ENCODE measurements around the gene UBE2QL1. TPM values are rescaled to one million over a fixed set of nuclear protein-coding genes. Genes with fewer than 3 reads are reported as not detected.

Gene UBE2QL1
- polyA plus RNA-seq, 1 of the 3 experiments (the other 2 are of a cell fraction) = 0.28 TPM

DNA sequence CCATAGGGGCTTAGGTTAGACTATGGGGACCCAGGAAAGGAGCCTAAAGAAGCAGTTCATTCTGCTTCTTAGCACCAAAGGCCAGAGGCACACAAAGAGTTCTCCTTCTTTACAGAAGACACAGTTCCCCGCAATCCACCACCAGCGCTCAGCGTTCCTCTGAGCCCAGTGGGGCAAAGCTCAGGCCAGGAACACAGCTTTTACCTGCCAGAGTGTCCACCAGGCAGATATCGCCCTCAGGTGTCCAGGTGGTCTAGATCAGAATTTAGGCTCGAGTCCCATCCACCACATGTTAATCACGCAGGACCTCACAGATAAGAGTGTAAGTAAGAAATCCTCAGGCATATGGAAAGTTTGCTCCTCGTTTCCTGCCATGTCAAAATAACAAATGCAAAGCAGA lies 53.0 kb downstream of the UBE2QL1 start:
- H3K9me3 ChIP-seq = no peaks in the 10 kb centered on the region
- no peak overlapping the region for H3K9ac ChIP-seq
- peaks cover 0 to 18% of the 10 kb centered on the region in 2 experiments; a peak in 2 of 4 replicates for H3K4me1 ChIP-seq (ENCODE audit: control insufficient read depth in 1 of 2, insufficient read depth in 2 of 2, low read depth in 1 of 2, low read length in 1 of 2)
- H3K4me3 ChIP-seq (ENCODE audit: low read depth in 2 of 2, low read length in 1 of 2) = no peak overlapping the region
- H3K36me3 ChIP-seq (replicated peaks in 1 of 2; ENCODE audit: control insufficient read depth in 1 of 2, insufficient read depth in 2 of 2, low read length in 1 of 2) = no peaks in the 10 kb centered on the region
- H3K9me2 ChIP-seq = no peaks in the 10 kb centered on the region
- no peak for DNase-seq
- WGBS (ENCODE audit: low lambda C conversion rate) = 53% methylated on average over 7 of the region's 7 CpGs
- ChIA-PET CTCF (no interaction called here), POLR2A (no interaction called here)
- H3K27me3 ChIP-seq (ENCODE audit: insufficient read depth) = no peaks in the 10 kb centered on the region
- no peak overlapping the region for H2AFZ ChIP-seq (ENCODE audit: low read depth)
- no peak overlapping the region for H3K27ac ChIP-seq (ENCODE audit: low read depth in 2 of 2, low read length in 1 of 2)
- TF ChIP-seq NRF1 (IDR thresholded peaks at IDR 0.05; ENCODE audit: low read depth, low read length) = no peak
- no peak for TF ChIP-seq TCF12 (IDR thresholded peaks at IDR 0.05)
- no peak for TF ChIP-seq RCOR1 (IDR thresholded peaks at IDR 0.05; ENCODE audit: low read length)
- TF ChIP-seq FOSL2 (IDR thresholded peaks at IDR 0.05; ENCODE audit: borderline replicate concordance, low read depth) = no peak
- TF ChIP-seq PBX3 (IDR thresholded peaks at IDR 0.05) = no peak
- no peak for TF ChIP-seq JUND (IDR thresholded peaks at IDR 0.05)
- no peak overlapping the region for H3K4me2 ChIP-seq
- no peaks in the 10 kb centered on the region for H4K20me1 ChIP-seq (ENCODE audit: insufficient read depth)
- no peaks in the 10 kb centered on the region for H3F3A ChIP-seq (replicated peaks; ENCODE audit: insufficient read depth)
- no peaks in the 10 kb centered on the region for H3K79me2 ChIP-seq (ENCODE audit: insufficient read depth)

DNA sequence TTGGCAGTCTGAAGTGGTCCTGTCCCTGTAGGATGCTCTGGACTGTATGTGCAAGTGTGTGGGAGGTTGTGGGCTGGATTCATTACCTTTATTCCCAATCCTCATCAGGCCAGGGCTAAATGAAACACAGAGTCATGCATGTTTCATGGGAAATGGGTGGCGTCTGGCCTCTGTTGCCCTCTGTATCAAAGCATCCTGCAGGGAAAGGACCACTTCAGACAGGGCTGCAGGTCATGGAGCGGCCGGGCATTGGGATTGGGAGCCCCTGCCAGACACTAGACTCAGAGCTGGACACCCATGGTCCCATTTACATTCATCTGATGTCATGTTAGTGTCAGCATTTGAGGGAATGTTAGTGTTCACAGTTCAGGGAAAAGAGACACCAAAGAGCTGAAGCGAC lies 53.8 kb downstream of the UBE2QL1 start:
- TF ChIP-seq EP300 (IDR thresholded peaks at IDR 0.05; ENCODE audit: borderline replicate concordance in 1 of 2, low read depth in 1 of 2, low read length in 1 of 2) (no peak), RCOR1 (IDR thresholded peaks at IDR 0.05; ENCODE audit: low read length) (no peak), JUND (IDR thresholded peaks at IDR 0.05) (no peak), ELF1 (IDR thresholded peaks at IDR 0.05) (no peak), FOXJ3 (CRISPR knock-in tag; IDR thresholded peaks at IDR 0.05) (no peak), SMC3 (IDR thresholded peaks at IDR 0.05; ENCODE audit: low read depth, low read length) (no peak)

DNA sequence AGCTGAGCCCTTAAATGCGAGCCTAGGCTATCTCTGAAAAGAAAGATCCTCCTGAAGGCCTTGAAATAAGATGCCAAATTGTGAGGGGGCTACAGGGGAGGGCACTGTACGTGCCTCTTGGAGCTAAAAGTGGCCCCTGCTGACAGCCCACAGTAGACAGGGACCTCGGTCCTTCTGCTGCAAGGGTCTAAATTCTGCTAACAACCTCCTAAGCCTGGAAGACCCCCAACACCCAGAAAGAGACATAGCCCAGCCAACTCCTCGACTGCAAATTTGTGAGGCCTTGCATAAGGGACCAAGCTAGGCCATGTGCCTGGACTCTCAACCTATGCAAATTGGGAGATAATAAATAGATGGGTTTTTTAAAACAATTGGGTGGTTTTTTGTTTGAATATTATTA lies 54.7 kb downstream of the UBE2QL1 start:
- H2AFZ ChIP-seq (ENCODE audit: low read depth) = no peak overlapping the region
- CTCF ChIA-PET = interaction anchor here (1.3 kb wide), 1 partner anchor 1006 kb away, joined by 4 read pairs; no protein-coding TSS in a partner anchor
- no peak for DNase-seq
- H3F3A ChIP-seq (replicated peaks; ENCODE audit: insufficient read depth) = no peaks in the 10 kb centered on the region
- no peaks in the 10 kb centered on the region for H3K27me3 ChIP-seq (ENCODE audit: insufficient read depth)
- no peak overlapping the region for H3K9ac ChIP-seq
- H3K9me2 ChIP-seq = no peaks in the 10 kb centered on the region
- WGBS (ENCODE audit: low lambda C conversion rate) = 39% methylated on average over 2 of the region's 4 CpGs
- no peaks in the 10 kb centered on the region for H3K9me3 ChIP-seq
- no peaks in the 10 kb centered on the region for H3K36me3 ChIP-seq (replicated peaks in 1 of 2; ENCODE audit: control insufficient read depth in 1 of 2, insufficient read depth in 2 of 2, low read length in 1 of 2)
- POLR2A ChIA-PET = no interaction called here
- no peak overlapping the region for H3K27ac ChIP-seq (ENCODE audit: low read depth in 2 of 2, low read length in 1 of 2)
- peaks cover 0 to 12% of the 10 kb centered on the region in 2 experiments; a peak in 2 of 4 replicates for H3K4me1 ChIP-seq (ENCODE audit: control insufficient read depth in 1 of 2, insufficient read depth in 2 of 2, low read depth in 1 of 2, low read length in 1 of 2)
- no peak overlapping the region for H3K4me3 ChIP-seq (ENCODE audit: low read depth in 2 of 2, low read length in 1 of 2)
- H4K20me1 ChIP-seq (ENCODE audit: insufficient read depth) = no peaks in the 10 kb centered on the region
- no peak overlapping the region for H3K4me2 ChIP-seq
- H3K79me2 ChIP-seq (ENCODE audit: insufficient read depth) = no peaks in the 10 kb centered on the region
- TF ChIP-seq GATA2 (CRISPR knock-in tag; IDR thresholded peaks at IDR 0.05) (no peak), POLR2AphosphoS5 (IDR thresholded peaks at IDR 0.05; ENCODE audit: low read depth, low read length) (no peak), RFX5 (IDR thresholded peaks at IDR 0.05; ENCODE audit: low read length) (no peak), FOXJ3 (CRISPR knock-in tag; IDR thresholded peaks at IDR 0.05) (no peak), RXRA (IDR thresholded peaks at IDR 0.05; ENCODE audit: borderline replicate concordance, low read depth) (no peak), CHD2 (IDR thresholded peaks at IDR 0.05; ENCODE audit: low read length, partially characterized antibody) (no peak), SIN3A (IDR thresholded peaks at IDR 0.05; ENCODE audit: borderline replicate concordance, low read depth, low read length) (no peak), TCF12 (IDR thresholded peaks at IDR 0.05) (no peak), RCOR1 (IDR thresholded peaks at IDR 0.05; ENCODE audit: low read length) (no peak), EP300 (IDR thresholded peaks at IDR 0.05; ENCODE audit: borderline replicate concordance in 1 of 2, low read depth in 1 of 2, low read length in 1 of 2) (no peak), MAX (IDR thresholded peaks at IDR 0.05; ENCODE audit: low read depth) (no peak)
- TF ChIP-seq, protein P1, sequence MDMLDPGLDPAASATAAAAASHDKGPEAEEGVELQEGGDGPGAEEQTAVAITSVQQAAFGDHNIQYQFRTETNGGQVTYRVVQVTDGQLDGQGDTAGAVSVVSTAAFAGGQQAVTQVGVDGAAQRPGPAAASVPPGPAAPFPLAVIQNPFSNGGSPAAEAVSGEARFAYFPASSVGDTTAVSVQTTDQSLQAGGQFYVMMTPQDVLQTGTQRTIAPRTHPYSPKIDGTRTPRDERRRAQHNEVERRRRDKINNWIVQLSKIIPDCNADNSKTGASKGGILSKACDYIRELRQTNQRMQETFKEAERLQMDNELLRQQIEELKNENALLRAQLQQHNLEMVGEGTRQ (IDR thresholded peaks at IDR 0.05; ENCODE audit: borderline replicate concordance, low read depth, low read length) = no peak
- TF ChIP-seq, protein P2, sequence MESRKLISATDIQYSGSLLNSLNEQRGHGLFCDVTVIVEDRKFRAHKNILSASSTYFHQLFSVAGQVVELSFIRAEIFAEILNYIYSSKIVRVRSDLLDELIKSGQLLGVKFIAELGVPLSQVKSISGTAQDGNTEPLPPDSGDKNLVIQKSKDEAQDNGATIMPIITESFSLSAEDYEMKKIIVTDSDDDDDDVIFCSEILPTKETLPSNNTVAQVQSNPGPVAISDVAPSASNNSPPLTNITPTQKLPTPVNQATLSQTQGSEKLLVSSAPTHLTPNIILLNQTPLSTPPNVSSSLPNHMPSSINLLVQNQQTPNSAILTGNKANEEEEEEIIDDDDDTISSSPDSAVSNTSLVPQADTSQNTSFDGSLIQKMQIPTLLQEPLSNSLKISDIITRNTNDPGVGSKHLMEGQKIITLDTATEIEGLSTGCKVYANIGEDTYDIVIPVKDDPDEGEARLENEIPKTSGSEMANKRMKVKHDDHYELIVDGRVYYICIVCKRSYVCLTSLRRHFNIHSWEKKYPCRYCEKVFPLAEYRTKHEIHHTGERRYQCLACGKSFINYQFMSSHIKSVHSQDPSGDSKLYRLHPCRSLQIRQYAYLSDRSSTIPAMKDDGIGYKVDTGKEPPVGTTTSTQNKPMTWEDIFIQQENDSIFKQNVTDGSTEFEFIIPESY (IDR thresholded peaks at IDR 0.05; ENCODE audit: borderline replicate concordance, low read depth) = no peak

More for the DNA sequence above, 53.8 kb downstream of the UBE2QL1 start:
- CTCF ChIA-PET = interaction anchor here (1.3 kb wide), 1 partner anchor 1005 kb away, joined by 4 read pairs; no protein-coding TSS in a partner anchor
- no peak overlapping the region for H3K9ac ChIP-seq
- POLR2A ChIA-PET = no interaction called here
- peaks cover 0 to 16% of the 10 kb centered on the region in 2 experiments; a peak in 2 of 4 replicates for H3K4me1 ChIP-seq (ENCODE audit: control insufficient read depth in 1 of 2, insufficient read depth in 2 of 2, low read depth in 1 of 2, low read length in 1 of 2)
- no peaks in the 10 kb centered on the region for H3K9me2 ChIP-seq
- no peaks in the 10 kb centered on the region for H3K9me3 ChIP-seq
- no peak overlapping the region for H3K4me3 ChIP-seq (ENCODE audit: low read depth in 2 of 2, low read length in 1 of 2)
- H3K27ac ChIP-seq (ENCODE audit: low read depth in 2 of 2, low read length in 1 of 2) = no peak overlapping the region
- H4K20me1 ChIP-seq (ENCODE audit: insufficient read depth) = no peaks in the 10 kb centered on the region
- no peaks in the 10 kb centered on the region for H3F3A ChIP-seq (replicated peaks; ENCODE audit: insufficient read depth)
- no peaks in the 10 kb centered on the region for H3K27me3 ChIP-seq (ENCODE audit: insufficient read depth)
- 18% methylated on average over 4 of the region's 4 CpGs for WGBS (ENCODE audit: low lambda C conversion rate)
- no peaks in the 10 kb centered on the region for H3K79me2 ChIP-seq (ENCODE audit: insufficient read depth)
- DNase-seq = no peak
- no peak overlapping the region for H2AFZ ChIP-seq (ENCODE audit: low read depth)
- H3K4me2 ChIP-seq = no peak overlapping the region
- H3K36me3 ChIP-seq (replicated peaks in 1 of 2; ENCODE audit: control insufficient read depth in 1 of 2, insufficient read depth in 2 of 2, low read length in 1 of 2) = no peaks in the 10 kb centered on the region

Data from SK-N-SH (cell line).